Measurements from ENCODE around the gene PSME2.
A peak's percentile ranks its signal among the peaks of the same experiment; 100 is the strongest.
"Not testable (repeated sequence)": the region's sequence is repeated elsewhere in the genome, so short reads cannot be mapped to it uniquely, and the experiment has no call there.

PSME2 gene

GRCh38 chr14:24113379-24113800 is 33.0 kb downstream of the PSME2 start:
- ATAC-seq: no peak

GRCh38 chr14:24110523-24110922 is 35.9 kb downstream of the PSME2 start:
- ATAC-seq: no peak

DNA sequence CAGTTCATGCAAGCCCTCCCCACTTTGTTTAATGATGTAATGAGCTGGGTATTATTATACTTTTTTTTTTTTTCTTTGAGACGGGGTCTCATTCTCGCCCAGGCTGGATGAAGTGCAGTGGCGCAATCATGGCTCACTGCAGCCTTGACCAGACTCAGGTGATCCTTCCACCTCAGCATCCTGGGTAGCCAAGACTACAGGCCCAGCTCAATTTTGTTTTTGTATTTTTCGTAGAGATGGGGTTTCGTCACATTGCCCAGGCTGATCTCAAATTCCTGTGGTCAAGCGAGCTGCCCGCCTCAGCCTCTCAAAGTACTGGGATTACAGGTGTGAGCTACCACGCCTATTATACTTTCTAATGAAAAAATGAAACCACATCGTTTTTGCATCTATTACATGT is 36.4 kb downstream of the PSME2 start:
- no peak for ATAC-seq

DNA sequence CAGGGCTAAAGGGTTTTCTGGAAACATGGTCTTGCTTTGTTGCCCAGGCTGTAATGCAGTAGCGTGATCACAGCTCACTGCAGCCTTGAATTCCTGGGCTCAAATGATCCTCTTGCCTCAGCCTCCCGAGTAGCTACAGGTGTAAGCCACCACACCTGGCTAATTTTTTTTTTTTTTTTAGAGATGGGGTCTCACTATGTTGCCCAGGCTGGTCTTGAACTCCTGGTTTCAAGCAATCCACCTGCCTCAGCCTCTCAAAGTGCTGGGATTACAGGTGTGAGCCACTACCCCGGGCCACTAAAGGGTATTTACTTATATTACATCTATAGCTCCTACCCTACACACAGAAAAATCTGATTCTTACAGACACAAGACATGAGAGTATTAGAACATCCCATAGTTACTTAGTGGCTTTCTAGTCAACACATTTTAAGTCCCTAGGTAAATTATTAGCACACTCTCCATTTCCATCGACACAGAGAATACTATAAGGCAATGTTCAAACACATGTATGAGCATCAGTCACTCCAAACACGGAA is 38.0 kb downstream of the PSME2 start:
- ATAC-seq: peak in 1 of 2 donors; percentile 15

GRCh38 chr14:24106672-24107271 is 39.6 kb downstream of the PSME2 start:
- no peak for ATAC-seq

DNA sequence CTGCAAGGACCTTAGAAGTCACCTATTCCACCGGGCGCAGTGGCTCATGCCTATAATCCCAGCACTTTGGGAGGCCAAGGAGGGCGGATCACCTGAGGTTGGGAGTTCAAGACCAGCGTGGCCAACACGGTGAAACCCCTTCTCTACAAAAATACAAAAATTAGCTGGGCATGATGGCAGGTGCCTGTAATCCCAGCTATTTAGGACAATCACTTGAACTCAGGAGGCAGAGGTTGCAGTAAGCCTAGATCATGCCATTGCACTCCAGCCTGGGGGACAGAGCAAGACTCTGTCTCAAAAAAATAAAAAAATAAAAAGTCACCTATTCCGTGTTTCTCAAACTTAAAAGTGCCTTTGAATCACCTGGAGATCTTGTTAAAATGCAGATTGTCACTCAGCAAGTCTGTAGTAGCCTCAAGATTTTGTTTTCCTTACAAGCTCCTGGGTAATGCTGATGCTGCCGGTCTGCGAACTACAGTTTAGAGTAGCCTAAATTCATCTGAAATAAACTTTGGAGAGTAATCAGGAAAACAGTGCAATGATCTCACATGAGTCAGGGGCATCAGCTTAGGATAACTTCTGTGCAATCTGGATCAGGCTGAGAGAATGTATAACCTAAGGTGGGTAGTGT is 40.7 kb downstream of the PSME2 start:
- ATAC-seq: not testable (repeated sequence)

GRCh38 chr14:24103451-24103850 is 43.0 kb downstream of the PSME2 start:
- no peak for ATAC-seq

- no peak for ATAC-seq
Measured at GRCh38 chr14:24102357-24103048, 43.9 kb downstream of the PSME2 start.

GRCh38 chr14:24100982-24101494 is 45.4 kb downstream of the PSME2 start:
- ATAC-seq: no peak

DNA sequence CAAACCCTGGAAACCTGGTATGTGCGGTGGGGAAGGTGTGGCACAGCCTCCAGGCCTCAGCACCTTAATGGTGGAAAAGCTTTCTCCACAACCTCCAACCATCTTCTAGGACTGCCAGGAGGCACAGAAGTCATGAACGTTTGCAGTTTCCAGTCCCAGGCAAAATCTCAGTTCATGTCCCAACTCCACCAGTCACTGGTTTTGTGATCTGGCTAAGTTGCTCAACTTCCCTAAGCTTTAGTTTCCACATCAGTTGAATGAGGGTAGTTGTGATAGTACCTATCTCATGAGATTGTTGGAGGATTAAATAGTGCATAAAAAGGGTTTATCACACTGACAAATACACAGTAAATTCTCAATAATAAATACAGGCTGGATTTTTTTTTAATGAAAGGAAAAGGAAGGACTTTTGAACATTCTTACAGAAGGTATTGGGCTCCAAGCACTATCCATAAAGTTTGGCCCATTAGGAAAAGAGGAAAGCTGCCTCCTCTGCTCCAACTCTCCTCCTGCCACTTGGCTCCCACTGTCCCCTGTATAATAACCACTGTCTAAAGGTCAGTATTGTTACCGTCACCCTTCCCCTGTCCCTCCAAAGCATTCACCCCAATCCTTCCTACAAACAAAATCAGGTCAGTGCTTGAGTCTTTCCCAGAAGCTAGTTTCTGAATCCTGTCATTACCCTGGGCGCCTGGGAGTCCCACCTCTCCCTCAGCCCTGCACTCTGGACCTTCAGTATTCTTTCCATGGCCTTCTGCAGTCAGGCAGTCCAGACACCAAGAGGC is 46.0 kb downstream of the PSME2 start:
- ATAC-seq: no peak

GRCh38 chr14:24098927-24099813 is 47.2 kb downstream of the PSME2 start:
- no peak for ATAC-seq

DNA sequence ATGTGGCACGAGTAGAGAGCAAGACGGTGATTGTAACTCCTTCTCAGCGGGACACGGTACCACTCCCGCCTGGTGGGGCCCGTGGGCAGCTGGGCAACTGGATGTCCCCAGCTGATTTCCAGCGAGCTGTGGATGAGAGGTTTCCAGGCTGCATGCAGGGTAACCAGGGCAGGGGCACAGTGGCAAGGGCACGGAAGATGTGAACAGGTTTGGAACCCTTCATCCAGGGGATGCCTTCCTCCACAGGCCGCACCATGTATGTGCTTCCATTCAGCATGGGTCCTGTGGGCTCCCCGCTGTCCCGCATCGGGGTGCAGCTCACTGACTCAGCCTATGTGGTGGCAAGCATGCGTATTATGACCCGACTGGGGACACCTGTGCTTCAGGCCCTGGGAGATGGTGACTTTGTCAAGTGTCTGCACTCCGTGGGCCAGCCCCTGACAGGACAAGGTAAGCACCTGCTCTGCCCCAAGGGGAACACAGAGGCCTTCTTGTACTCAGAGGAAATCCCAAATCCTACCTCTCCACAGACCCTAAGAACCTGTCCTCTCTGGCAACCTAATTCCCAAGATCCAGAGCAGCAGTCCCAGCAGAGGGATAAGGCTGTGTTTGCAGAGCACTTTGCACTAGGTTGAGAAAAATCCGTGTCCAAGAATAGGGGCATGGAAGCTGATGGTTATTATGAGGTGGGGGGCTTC is 48.0 kb downstream of the PSME2 start:
- no peak for ATAC-seq

DNA sequence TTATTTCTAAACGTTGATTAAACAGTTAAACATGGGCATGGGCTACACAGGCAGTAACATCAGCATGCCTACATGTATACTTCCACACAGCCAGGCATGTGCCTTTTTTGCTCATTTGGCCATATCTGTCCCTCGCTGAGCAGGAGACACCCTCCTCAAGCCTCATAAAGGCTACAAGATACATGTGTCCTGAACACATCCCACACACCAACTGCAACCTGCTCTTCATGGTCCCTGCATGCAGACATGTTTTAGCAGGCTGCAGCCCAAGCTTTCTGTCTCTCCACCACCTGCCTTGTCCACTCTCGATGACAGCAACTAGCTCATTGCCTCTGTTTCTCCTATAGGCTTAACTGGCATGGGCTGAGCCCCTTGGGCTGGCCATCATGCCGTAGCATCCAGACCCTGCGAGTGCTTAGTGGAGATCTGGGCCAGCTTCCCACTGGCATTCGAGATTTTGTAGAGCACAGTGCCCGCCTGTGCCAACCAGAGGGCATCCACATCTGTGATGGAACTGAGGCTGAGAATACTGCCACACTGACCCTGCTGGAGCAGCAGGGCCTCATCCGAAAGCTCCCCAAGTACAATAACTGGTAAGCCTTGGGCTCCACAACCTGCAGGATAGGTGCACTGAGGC is 49.7 kb downstream of the PSME2 start:
- no peak for ATAC-seq

GRCh38 chr14:24095271-24096068 is 50.9 kb downstream of the PSME2 start:
- ATAC-seq: peak; percentile 44 to 48

GRCh38 chr14:24094841-24095270 is 51.6 kb downstream of the PSME2 start:
- no peak for ATAC-seq

DNA sequence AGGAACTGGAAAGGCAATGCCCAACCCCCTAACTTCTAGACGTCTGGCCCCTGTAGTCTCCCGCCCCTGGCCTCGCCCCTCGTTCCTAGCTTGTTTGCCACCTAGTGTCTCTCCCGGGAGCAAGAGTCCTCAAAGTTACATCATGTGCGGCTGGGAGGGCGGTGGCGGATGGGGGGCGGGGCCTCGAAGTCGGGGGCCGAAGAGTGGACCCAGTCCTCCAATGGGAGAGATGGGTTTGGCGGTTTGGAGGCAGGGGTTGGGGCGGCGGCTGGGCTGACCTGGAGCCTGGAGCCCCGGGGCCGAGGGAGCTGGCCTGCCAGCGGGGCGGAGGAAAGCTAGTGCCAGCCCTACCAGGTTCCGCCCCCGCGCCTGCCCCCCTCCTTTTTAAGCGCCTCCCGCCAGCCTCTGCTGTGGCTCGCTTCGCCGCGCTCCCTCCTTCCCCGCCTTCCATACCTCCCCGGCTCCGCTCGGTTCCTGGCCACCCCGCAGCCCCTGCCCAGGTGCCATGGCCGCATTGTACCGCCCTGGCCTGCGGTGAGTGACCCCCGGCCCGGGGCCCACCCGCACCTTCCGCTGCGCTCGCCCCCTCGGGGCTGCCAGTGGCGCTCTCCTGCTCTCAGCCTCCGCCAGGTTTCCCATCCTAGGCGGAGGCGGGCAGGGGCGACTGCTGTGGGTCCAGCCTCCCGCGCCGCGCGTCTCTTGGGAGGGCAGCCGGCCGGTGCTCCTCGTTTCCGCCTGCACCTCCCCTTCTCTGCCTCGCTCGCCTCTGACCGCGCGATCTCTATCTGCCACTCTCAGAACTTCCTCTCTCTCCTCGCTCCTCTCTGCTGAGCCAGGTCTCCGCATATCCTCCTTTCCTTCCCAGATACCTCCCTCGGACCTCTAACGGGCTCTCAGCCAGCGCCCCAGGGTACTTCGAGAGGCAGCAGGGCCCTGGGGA is 52.2 kb downstream of the PSME2 start, which contains the start of gene PCK2:
TSS of gene PCK2 (plus strand) at position 411 of the 940 bp plus-strand sequence. CDS start at position 506, 95 bp downstream.
- ATAC-seq: peak; percentile 75 to 77

Measured in activated CD4-positive, CD25-positive, alpha-beta regulatory T cell treated with anti-CD3 and anti-CD28 coated beads, Interleukin-2, amount 50 U/mL, for 24 hours (primary cell).